Fibroblast of lung (primary cell): Measurements from ENCODE around the gene LAMA5. TPM values are rescaled to one million over a fixed set of nuclear protein-coding genes. Genes with fewer than 3 reads are reported as not detected.

ENCODE experiments used
- DNase-seq, 2 donors: peaks; one replicate each; pipeline versions ENCODE4 v3.0.0 to v3.0.0-alpha.2; 2010; ENCODE audit warnings: low read depth in 2 of 2
- H2AFZ ChIP-seq: 2 replicates; pipeline ENCODE4 v1.5.1; 2012; ENCODE audit warnings: low read length, control low read depth, inconsistent platforms
- H3K27ac ChIP-seq: 2 replicates; pipeline ENCODE4 v1.5.1; 2011; ENCODE audit warnings: low read length, control low read depth; ENCODE audit not compliant: insufficient read depth
- H3K27me3 ChIP-seq: 2 replicates; pipeline ENCODE4 v1.5.1; 2011; ENCODE audit warnings: mild to moderate bottlenecking, low read length; ENCODE audit not compliant: control insufficient read depth, insufficient read depth
- H3K36me3 ChIP-seq: 2 replicates; pipeline ENCODE4 v1.5.1; 2011; ENCODE audit warnings: low read length; ENCODE audit not compliant: control insufficient read depth, insufficient read depth
- H3K4me1 ChIP-seq: 2 replicates; pipeline ENCODE4 v1.5.1; 2011; ENCODE audit warnings: low read length; ENCODE audit not compliant: control insufficient read depth, insufficient read depth; ENCODE audit errors: extremely low read depth
- H3K4me2 ChIP-seq: 2 replicates; pipeline ENCODE4 v1.5.1; 2011; ENCODE audit warnings: low read length, control low read depth; ENCODE audit not compliant: insufficient read depth; ENCODE audit errors: extremely low read depth
- H3K4me3 ChIP-seq, 4 experiments: fragments of 200-600 bp in 1 of 4; sonication (generic) in 1 of 4; replicated peaks in 1 of 4; 2 replicates each; pipeline ENCODE4 v1.5.1; 2011 to 2016; ENCODE audit warnings: low read length in 4 of 4, low read depth in 3 of 4, mild to moderate bottlenecking in 3 of 4, control low read depth in 2 of 4, inconsistent platforms in 1 of 4, mixed read lengths in 1 of 4; ENCODE audit not compliant: insufficient read depth in 1 of 4; ENCODE audit errors: control extremely low read depth in 1 of 4
- H3K79me2 ChIP-seq: 2 replicates; pipeline ENCODE4 v1.5.1; 2012; ENCODE audit warnings: mild to moderate bottlenecking, low read length, inconsistent platforms; ENCODE audit not compliant: control insufficient read depth, insufficient read depth
- H3K9ac ChIP-seq: 2 replicates; pipeline ENCODE4 v1.5.1; 2011; ENCODE audit warnings: mild to moderate bottlenecking, low read length, control low read depth; ENCODE audit not compliant: insufficient read depth
- H3K9me3 ChIP-seq: 2 replicates; pipeline ENCODE4 v1.5.1; 2012; ENCODE audit warnings: low read depth, low read length; ENCODE audit not compliant: control insufficient read depth, insufficient read depth
- H4K20me1 ChIP-seq: 2 replicates; pipeline ENCODE4 v1.5.1; 2011; ENCODE audit warnings: low read length; ENCODE audit not compliant: control insufficient read depth, insufficient read depth; ENCODE audit errors: extremely low read depth
- CTCF ChIP-seq, 2 donors: IDR thresholded peaks in 1 of 2; conservative IDR thresholded peaks in 1 of 2; 1 replicate in 1 of 2; 2 replicates in 1 of 2; pipeline ENCODE4 v1.5.1; 2011 to 2012; ENCODE audit warnings: low read length in 2 of 2, control low read depth in 1 of 2, inconsistent platforms in 1 of 2, low read depth in 1 of 2, mild to moderate bottlenecking in 1 of 2
- EZH2 ChIP-seq: IDR thresholded peaks from 2 replicates; pipeline ENCODE4 v1.5.1; 2012; ENCODE audit warnings: low read length, control low read depth, mild to moderate bottlenecking; ENCODE audit errors: missing control alignments
- polyA plus RNA-seq, 2 donors: library from polyadenylated mRNA; depleted of rRNA in 1 of 2; stranded (reverse) in 1 of 2; unstranded in 1 of 2; fragments of >200 nt; gene quantifications; 2 replicates each; pipeline ENCODE4 v1.2.1, GENCODE V29; 2011 to 2012; ENCODE audit warnings: missing spikeins in 1 of 2
- total RNA-seq: library from RNA; depleted of rRNA; stranded (reverse); fragments of >200 nt; gene quantifications from 2 replicates; pipeline ENCODE4 v1.2.1, GENCODE V29; 2014

Gene LAMA5
- total and polyA plus RNA-seq, 2 donors (not counting 1 experiment from before 2014, with no cell fraction given), result 1.5 to 81.6 TPM

GRCh38 chr20:62350098-62350628 lies 16.9 kb downstream of the LAMA5 start:
- H3K4me2 ChIP-seq, result no peak overlapping the region
- H3K9ac ChIP-seq, result no peak overlapping the region
- no peaks in the 10 kb centered on the region for H3K27me3 ChIP-seq
- peak in 1 of 2 donors; percentile 47 for DNase-seq
- H3K27ac ChIP-seq, result peak overlapping the region; percentile 8
- H3K4me1 ChIP-seq, result peaks cover under 1% of the 10 kb centered on the region
- no peaks in the 10 kb centered on the region for H4K20me1 ChIP-seq
- H3K36me3 ChIP-seq, result peaks cover 20% of the 10 kb centered on the region
- no peak overlapping the region for H3K4me3 ChIP-seq
- H3K9me3 ChIP-seq, result no peaks in the 10 kb centered on the region
- peaks cover 3% of the 10 kb centered on the region for H3K79me2 ChIP-seq
- no peak overlapping the region for H2AFZ ChIP-seq
- TF ChIP-seq CTCF (conservative IDR thresholded peaks at IDR 0.05 in 1 of 2, IDR thresholded peaks at IDR 0.05 in 1 of 2; ENCODE audit: low read depth in 1 of 2, low read length in 2 of 2), result no peak
- no peak for TF ChIP-seq EZH2

GRCh38 chr20:62349556-62350097 lies 17.5 kb downstream of the LAMA5 start:
- DNase-seq, result no peak
- Histone ChIP-seq H3K4me1 (no peaks in the 10 kb centered on the region), H3K27me3 (no peaks in the 10 kb centered on the region), H4K20me1 (no peaks in the 10 kb centered on the region), H2AFZ (no peak overlapping the region), H3K36me3 (peaks cover 20% of the 10 kb centered on the region), H3K4me2 (no peak overlapping the region), H3K9ac (no peak overlapping the region), H3K27ac (peak overlapping the region; percentile 8), H3K4me3 (no peak overlapping the region), H3K9me3 (no peaks in the 10 kb centered on the region), H3K79me2 (peaks cover 1% of the 10 kb centered on the region)
- TF ChIP-seq EZH2 (no peak), CTCF (conservative IDR thresholded peaks at IDR 0.05 in 1 of 2, IDR thresholded peaks at IDR 0.05 in 1 of 2; ENCODE audit: low read depth in 1 of 2, low read length in 2 of 2) (no peak)

- no peak overlapping the region for H3K27ac ChIP-seq
- no peak for TF ChIP-seq CTCF (conservative IDR thresholded peaks at IDR 0.05 in 1 of 2, IDR thresholded peaks at IDR 0.05 in 1 of 2; ENCODE audit: low read depth in 1 of 2, low read length in 2 of 2)
- no peak for TF ChIP-seq EZH2
- no peaks in the 10 kb centered on the region for H4K20me1 ChIP-seq
- no peak overlapping the region for H3K9ac ChIP-seq
- no peak overlapping the region for H3K4me3 ChIP-seq
- H3K4me2 ChIP-seq, result no peak overlapping the region
- no peak for DNase-seq
- no peak overlapping the region for H2AFZ ChIP-seq
- H3K36me3 ChIP-seq, result peaks cover 20% of the 10 kb centered on the region
- peaks cover 1% of the 10 kb centered on the region for H3K79me2 ChIP-seq
- no peaks in the 10 kb centered on the region for H3K9me3 ChIP-seq
- no peaks in the 10 kb centered on the region for H3K27me3 ChIP-seq
- no peaks in the 10 kb centered on the region for H3K4me1 ChIP-seq
These were observed 18.5 kb downstream of the LAMA5 start for GRCh38 chr20:62348604-62349003.
